Measurements from ENCODE around the gene SNTB2. TPM values are rescaled to one million over a fixed set of nuclear protein-coding genes. Genes with fewer than 3 reads are reported as not detected.
"Not testable (repeated sequence)": the region's sequence is repeated elsewhere in the genome, so short reads cannot be mapped to it uniquely, and the experiment has no call there.

The SNTB2 gene
- total RNA-seq, 2 experiments from 2014 or later, result 6.1 to 6.3 TPM

GRCh38 chr16:69240331-69240730 is 53.4 kb downstream of the SNTB2 start:
- Mint-ChIP-seq H3K27me3 (no peaks in the 10 kb centered on the region), H3K9me3 (no peaks in the 10 kb centered on the region), H3K27ac (no peak overlapping the region), H3K4me3 (no peak overlapping the region), H3K4me1 (no peaks in the 10 kb centered on the region), H3K36me3 (no peaks in the 10 kb centered on the region)
- DNase-seq, result no peak

- H3K27me3 Mint-ChIP-seq, result no peaks in the 10 kb centered on the region
- no peaks in the 10 kb centered on the region for H3K9me3 Mint-ChIP-seq
- no peak for DNase-seq
- no peaks in the 10 kb centered on the region for H3K4me1 Mint-ChIP-seq
- H3K4me3 Mint-ChIP-seq, result no peak overlapping the region
- no peaks in the 10 kb centered on the region for H3K36me3 Mint-ChIP-seq
- no peak overlapping the region for H3K27ac Mint-ChIP-seq
These were observed 55.0 kb downstream of the SNTB2 start for GRCh38 chr16:69241926-69242325.

- H3K4me3 Mint-ChIP-seq, result no peak overlapping the region
- no peak for DNase-seq
- H3K4me1 Mint-ChIP-seq, result no peaks in the 10 kb centered on the region
- H3K27me3 Mint-ChIP-seq, result no peaks in the 10 kb centered on the region
- peaks cover 3% of the 10 kb centered on the region for H3K36me3 Mint-ChIP-seq
- no peaks in the 10 kb centered on the region for H3K9me3 Mint-ChIP-seq
- no peak overlapping the region for H3K27ac Mint-ChIP-seq
These were observed 56.5 kb downstream of the SNTB2 start for GRCh38 chr16:69243479-69243878.

- Mint-ChIP-seq H3K4me1 (no peaks in the 10 kb centered on the region), H3K4me3 (no peak overlapping the region), H3K27ac (no peak overlapping the region), H3K36me3 (peaks cover 3% of the 10 kb centered on the region), H3K27me3 (no peaks in the 10 kb centered on the region), H3K9me3 (no peaks in the 10 kb centered on the region)
- DNase-seq, result no peak
These were observed 57.4 kb downstream of the SNTB2 start for GRCh38 chr16:69244336-69244735.

GRCh38 chr16:69250081-69250480 is 63.1 kb downstream of the SNTB2 start:
- DNase-seq, result no peak
- peaks cover 6% of the 10 kb centered on the region for H3K4me1 Mint-ChIP-seq
- no peak overlapping the region for H3K27ac Mint-ChIP-seq
- H3K36me3 Mint-ChIP-seq, result peaks cover 3% of the 10 kb centered on the region
- H3K27me3 Mint-ChIP-seq, result no peaks in the 10 kb centered on the region
- H3K9me3 Mint-ChIP-seq, result no peaks in the 10 kb centered on the region
- H3K4me3 Mint-ChIP-seq, result no peak overlapping the region

GRCh38 chr16:69253870-69254341 is 66.9 kb downstream of the SNTB2 start:
- no peaks in the 10 kb centered on the region for H3K9me3 Mint-ChIP-seq
- H3K27ac Mint-ChIP-seq, result no peak overlapping the region
- no peaks in the 10 kb centered on the region for H3K27me3 Mint-ChIP-seq
- DNase-seq, result no peak
- peaks cover 6% of the 10 kb centered on the region for H3K4me1 Mint-ChIP-seq
- H3K4me3 Mint-ChIP-seq, result no peak overlapping the region
- no peaks in the 10 kb centered on the region for H3K36me3 Mint-ChIP-seq

GRCh38 chr16:69259428-69259764 is 72.4 kb downstream of the SNTB2 start:
- H3K4me1 Mint-ChIP-seq, H3K27me3 Mint-ChIP-seq, H3K27ac Mint-ChIP-seq, H3K9me3 Mint-ChIP-seq, H3K4me3 Mint-ChIP-seq, DNase-seq, H3K36me3 Mint-ChIP-seq: not testable (repeated sequence)

- H3K4me1 Mint-ChIP-seq, result no peaks in the 10 kb centered on the region
- H3K36me3 Mint-ChIP-seq, result peaks cover 6% of the 10 kb centered on the region
- H3K9me3 Mint-ChIP-seq, result no peaks in the 10 kb centered on the region
- no peak overlapping the region for H3K27ac Mint-ChIP-seq
- H3K4me3 Mint-ChIP-seq, result no peak overlapping the region
- DNase-seq, result no peak
- H3K27me3 Mint-ChIP-seq, result no peaks in the 10 kb centered on the region
These were observed 73.1 kb downstream of the SNTB2 start for GRCh38 chr16:69260019-69260418.

GRCh38 chr16:69260506-69260905 is 73.5 kb downstream of the SNTB2 start:
- no peaks in the 10 kb centered on the region for H3K9me3 Mint-ChIP-seq
- H3K27me3 Mint-ChIP-seq, result no peaks in the 10 kb centered on the region
- DNase-seq, result no peak
- no peak overlapping the region for H3K4me3 Mint-ChIP-seq
- H3K27ac Mint-ChIP-seq, result no peak overlapping the region
- H3K4me1 Mint-ChIP-seq, result no peaks in the 10 kb centered on the region
- peaks cover 6% of the 10 kb centered on the region for H3K36me3 Mint-ChIP-seq

- H3K27me3 Mint-ChIP-seq, result no peaks in the 10 kb centered on the region
- H3K36me3 Mint-ChIP-seq, result peaks cover 3% of the 10 kb centered on the region
- DNase-seq, result no peak
- H3K27ac Mint-ChIP-seq, result no peak overlapping the region
- H3K4me1 Mint-ChIP-seq, result no peaks in the 10 kb centered on the region
- no peaks in the 10 kb centered on the region for H3K9me3 Mint-ChIP-seq
- H3K4me3 Mint-ChIP-seq, result no peak overlapping the region
These were observed 79.5 kb downstream of the SNTB2 start for GRCh38 chr16:69266334-69267063.

- no peaks in the 10 kb centered on the region for H3K9me3 Mint-ChIP-seq
- H3K27ac Mint-ChIP-seq, result no peak overlapping the region
- no peaks in the 10 kb centered on the region for H3K4me1 Mint-ChIP-seq
- no peaks in the 10 kb centered on the region for H3K27me3 Mint-ChIP-seq
- DNase-seq, result no peak
- H3K36me3 Mint-ChIP-seq, result peaks cover 3% of the 10 kb centered on the region
- H3K4me3 Mint-ChIP-seq, result no peak overlapping the region
These were observed 80.7 kb downstream of the SNTB2 start for GRCh38 chr16:69267633-69268032.

GRCh38 chr16:69270395-69270794 is 83.4 kb downstream of the SNTB2 start:
- H3K4me1 Mint-ChIP-seq, result no peaks in the 10 kb centered on the region
- no peaks in the 10 kb centered on the region for H3K9me3 Mint-ChIP-seq
- no peaks in the 10 kb centered on the region for H3K27me3 Mint-ChIP-seq
- peaks cover 3% of the 10 kb centered on the region for H3K36me3 Mint-ChIP-seq
- H3K27ac Mint-ChIP-seq, result no peak overlapping the region
- no peak for DNase-seq
- no peak overlapping the region for H3K4me3 Mint-ChIP-seq

GRCh38 chr16:69270831-69271230 is 83.9 kb downstream of the SNTB2 start:
- Mint-ChIP-seq H3K36me3 (peaks cover 3% of the 10 kb centered on the region), H3K4me1 (no peaks in the 10 kb centered on the region), H3K27ac (no peak overlapping the region), H3K9me3 (no peaks in the 10 kb centered on the region), H3K4me3 (no peak overlapping the region), H3K27me3 (no peaks in the 10 kb centered on the region)
- no peak for DNase-seq

GRCh38 chr16:69273009-69273408 is 86.0 kb downstream of the SNTB2 start:
- Mint-ChIP-seq H3K4me3 (no peak overlapping the region), H3K4me1 (no peaks in the 10 kb centered on the region), H3K9me3 (no peaks in the 10 kb centered on the region), H3K36me3 (peaks cover 3% of the 10 kb centered on the region), H3K27me3 (no peaks in the 10 kb centered on the region), H3K27ac (no peak overlapping the region)
- DNase-seq, result no peak

- H3K27me3 Mint-ChIP-seq, result no peaks in the 10 kb centered on the region
- H3K36me3 Mint-ChIP-seq, result peaks cover 3% of the 10 kb centered on the region
- no peaks in the 10 kb centered on the region for H3K4me1 Mint-ChIP-seq
- no peaks in the 10 kb centered on the region for H3K9me3 Mint-ChIP-seq
- no peak overlapping the region for H3K4me3 Mint-ChIP-seq
- DNase-seq, result no peak
- H3K27ac Mint-ChIP-seq, result no peak overlapping the region
These were observed 87.8 kb downstream of the SNTB2 start for GRCh38 chr16:69274699-69275235.

Data from activated naive CD8-positive, alpha-beta T cell treated with anti-CD3 and anti-CD28 coated beads for 36 hours (primary cell).